SHP77 (cell line): ENCODE results near the gene IRX4.

Experiments
- DNase-seq, 2 experiments: peaks; one replicate each; lab custom pipeline; 2025; lab: John Stamatoyannopoulos, UW

IRX4 gene

GRCh38 chr5:1882337-1883119 is at the start of gene IRX4:
Gene IRX4, minus strand, starts transcription at chr5:1882925. Its CDS starts 278 bp downstream, at chr5:1882647.
- DNase-seq: no peak

- no peak for DNase-seq
Observed at GRCh38 chr5:1931604-1932231, 49.0 kb upstream of the IRX4 start.

GRCh38 chr5:1930880-1931603 is 48.3 kb upstream of the IRX4 start:
- no peak for DNase-seq

GRCh38 chr5:1930501-1930879 is 47.8 kb upstream of the IRX4 start:
- no peak for DNase-seq

- DNase-seq: no peak
Observed at GRCh38 chr5:1929108-1929991, 46.6 kb upstream of the IRX4 start.

- no peak for DNase-seq
Observed at GRCh38 chr5:1926471-1927341, 44.0 kb upstream of the IRX4 start.

- no peak for DNase-seq
Observed at GRCh38 chr5:1926071-1926440, 43.3 kb upstream of the IRX4 start.

- no peak for DNase-seq
Observed at GRCh38 chr5:1925111-1926070, 42.7 kb upstream of the IRX4 start.

- no peak for DNase-seq
Observed at GRCh38 chr5:1923766-1924165, 41.0 kb upstream of the IRX4 start.

- no peak for DNase-seq
Observed at GRCh38 chr5:1923341-1923740, 40.6 kb upstream of the IRX4 start.

GRCh38 chr5:1921711-1922110 is 39.0 kb upstream of the IRX4 start:
- no peak for DNase-seq

GRCh38 chr5:1919750-1920149 is 37.0 kb upstream of the IRX4 start:
- DNase-seq: no peak

- no peak for DNase-seq
Observed at GRCh38 chr5:1919209-1919566, 36.5 kb upstream of the IRX4 start.

GRCh38 chr5:1918488-1919208 is 35.9 kb upstream of the IRX4 start:
- DNase-seq: no peak

- peak; percentile 27 to 41 for DNase-seq
Observed at GRCh38 chr5:1917830-1918487, 35.2 kb upstream of the IRX4 start.

GRCh38 chr5:1916041-1917001 is 33.6 kb upstream of the IRX4 start:
- DNase-seq: no peak

GRCh38 chr5:1915316-1915715 is 32.6 kb upstream of the IRX4 start:
- DNase-seq: no peak

- DNase-seq: no peak
Observed at GRCh38 chr5:1914471-1914870, 31.7 kb upstream of the IRX4 start.
